ENCODE data around the gene PRXL2B.
A peak's percentile ranks its signal among the peaks of the same experiment; 100 is the strongest.
"Not testable (repeated sequence)": the region's sequence is repeated elsewhere in the genome, so short reads cannot be mapped to it uniquely, and the experiment has no call there.

PRXL2B gene

GRCh38 chr1:2564006-2564814, 22.4 kb upstream of the PRXL2B start:
- no peak for DNase-seq (ENCODE audit: low read depth in 2 of 2)

GRCh38 chr1:2564815-2565374, 21.7 kb upstream of the PRXL2B start:
- no peak for DNase-seq (ENCODE audit: low read depth in 2 of 2)

- DNase-seq (ENCODE audit: low read depth in 2 of 2) = no peak
Measured at GRCh38 chr1:2566101-2567045, 20.2 kb upstream of the PRXL2B start.

- DNase-seq (ENCODE audit: low read depth in 2 of 2) = no peak
Measured at GRCh38 chr1:2567083-2567679, 19.4 kb upstream of the PRXL2B start.

- not testable (repeated sequence) for DNase-seq (ENCODE audit: low read depth in 2 of 2)
Measured at GRCh38 chr1:2568187-2568816, 18.3 kb upstream of the PRXL2B start.

GRCh38 chr1:2569060-2569459, 17.5 kb upstream of the PRXL2B start:
- DNase-seq (ENCODE audit: low read depth in 2 of 2) = no peak

- not testable (repeated sequence) for DNase-seq (ENCODE audit: low read depth in 2 of 2)
Measured at GRCh38 chr1:2569703-2570102, 16.9 kb upstream of the PRXL2B start.

- no peak for DNase-seq (ENCODE audit: low read depth in 2 of 2)
Measured at GRCh38 chr1:2570332-2570731, 16.2 kb upstream of the PRXL2B start.

- no peak for DNase-seq (ENCODE audit: low read depth in 2 of 2)
Measured at GRCh38 chr1:2571348-2571747, 15.2 kb upstream of the PRXL2B start.

GRCh38 chr1:2573250-2573920, 13.2 kb upstream of the PRXL2B start:
- no peak for DNase-seq (ENCODE audit: low read depth in 2 of 2)

GRCh38 chr1:2574350-2574749, 12.2 kb upstream of the PRXL2B start:
- DNase-seq (ENCODE audit: low read depth in 2 of 2) = no peak

GRCh38 chr1:2575801-2576663, 10.5 kb upstream of the PRXL2B start:
- no peak for DNase-seq (ENCODE audit: low read depth in 2 of 2)

GRCh38 chr1:2577565-2578075, 9.0 kb upstream of the PRXL2B start:
- DNase-seq (ENCODE audit: low read depth in 2 of 2) = peak in 1 of 2 donors; percentile 33

GRCh38 chr1:2578758-2579118, 7.8 kb upstream of the PRXL2B start:
- no peak for DNase-seq (ENCODE audit: low read depth in 2 of 2)

GRCh38 chr1:2580691-2581090, 5.9 kb upstream of the PRXL2B start:
- no peak for DNase-seq (ENCODE audit: low read depth in 2 of 2)

GRCh38 chr1:2582391-2582790, 4.2 kb upstream of the PRXL2B start:
- DNase-seq (ENCODE audit: low read depth in 2 of 2) = no peak

- DNase-seq (ENCODE audit: low read depth in 2 of 2) = no peak
Measured at GRCh38 chr1:2583331-2583791, 3.2 kb upstream of the PRXL2B start.

GRCh38 chr1:2583871-2584351, 2.7 kb upstream of the PRXL2B start:
- DNase-seq (ENCODE audit: low read depth in 2 of 2) = no peak

GRCh38 chr1:2584686-2585317, 1.8 kb upstream of the PRXL2B start:
- DNase-seq (ENCODE audit: low read depth in 2 of 2) = no peak

All from stimulated activated CD8-positive, alpha-beta memory T cell treated with anti-CD3 and anti-CD28 coated beads, Interleukin-15, amount 100 ng/mL, for 48 hours (primary cell).